Measurements from ENCODE around the gene AMPD2. TPM values are rescaled to one million over a fixed set of nuclear protein-coding genes. Genes with fewer than 3 reads are reported as not detected.

Gene AMPD2
- total and polyA plus RNA-seq, 3 donors from 2014 or later: 35.0 to 54.5 (median 54.4) TPM

- no peaks in the 10 kb centered on the region for H3K27me3 ChIP-seq
- TF ChIP-seq CTCF (IDR thresholded peaks at IDR 0.05): no peak
- TF ChIP-seq POLR2A (IDR thresholded peaks at IDR 0.05): no peak
- intact Hi-C loops (cut with DNase I; ENCODE audit: low total_unique reads): no loop called here
- no peak overlapping the region for H3K4me3 ChIP-seq
- H3K27ac ChIP-seq: no peak overlapping the region
- no peak for DNase-seq
- no peaks in the 10 kb centered on the region for H3K9me3 ChIP-seq
- H3K4me1 ChIP-seq: no peaks in the 10 kb centered on the region
- no peaks in the 10 kb centered on the region for H3K36me3 ChIP-seq (ENCODE audit: low read depth, missing control alignments)
These were observed 30.0 kb upstream of the AMPD2 start for GRCh38 chr1:109589679-109590078.

- Histone ChIP-seq H3K27ac (no peak overlapping the region), H3K4me3 (no peak overlapping the region), H3K4me1 (no peaks in the 10 kb centered on the region), H3K27me3 (no peaks in the 10 kb centered on the region), H3K36me3 (ENCODE audit: low read depth, missing control alignments) (no peaks in the 10 kb centered on the region), H3K9me3 (no peaks in the 10 kb centered on the region)
- intact Hi-C loops (cut with DNase I; ENCODE audit: low total_unique reads): no loop called here
- TF ChIP-seq CTCF (IDR thresholded peaks at IDR 0.05) (no peak), POLR2A (IDR thresholded peaks at IDR 0.05) (no peak)
- DNase-seq: no peak
These were observed 26.7 kb upstream of the AMPD2 start for GRCh38 chr1:109592916-109593315.

- DNase-seq: no peak
- WGBS, 2 donors: 87 to 94% methylated on average over 2 of the region's 2 CpGs
- H3K36me3 ChIP-seq (ENCODE audit: low read depth, missing control alignments): no peaks in the 10 kb centered on the region
- H3K9me3 ChIP-seq: no peaks in the 10 kb centered on the region
- no peaks in the 10 kb centered on the region for H3K27me3 ChIP-seq
- intact Hi-C loops (cut with DNase I; ENCODE audit: low total_unique reads): no loop called here
- no peaks in the 10 kb centered on the region for H3K4me1 ChIP-seq
- no peak overlapping the region for H3K4me3 ChIP-seq
- no peak for TF ChIP-seq POLR2A (IDR thresholded peaks at IDR 0.05)
- TF ChIP-seq CTCF (IDR thresholded peaks at IDR 0.05): no peak
- H3K27ac ChIP-seq: no peak overlapping the region
These were observed 24.1 kb upstream of the AMPD2 start for GRCh38 chr1:109595531-109595930.

GRCh38 chr1:109598156-109598555 is 21.5 kb upstream of the AMPD2 start:
- Histone ChIP-seq H3K36me3 (ENCODE audit: low read depth, missing control alignments) (no peaks in the 10 kb centered on the region), H3K9me3 (no peaks in the 10 kb centered on the region), H3K27me3 (no peaks in the 10 kb centered on the region), H3K27ac (no peak overlapping the region), H3K4me3 (no peak overlapping the region), H3K4me1 (no peaks in the 10 kb centered on the region)
- DNase-seq: no peak
- TF ChIP-seq POLR2A (IDR thresholded peaks at IDR 0.05) (no peak), CTCF (IDR thresholded peaks at IDR 0.05) (no peak)
- 79 to 86% methylated on average over 1 of the region's 1 CpG for WGBS, 2 donors
- intact Hi-C loops (cut with DNase I; ENCODE audit: low total_unique reads): no loop called here

- no peak for DNase-seq
- H3K9me3 ChIP-seq: no peaks in the 10 kb centered on the region
- H3K4me3 ChIP-seq: no peak overlapping the region
- no peak overlapping the region for H3K27ac ChIP-seq
- TF ChIP-seq CTCF (IDR thresholded peaks at IDR 0.05) (no peak), POLR2A (IDR thresholded peaks at IDR 0.05) (no peak)
- H3K4me1 ChIP-seq: no peaks in the 10 kb centered on the region
- intact Hi-C loops (cut with DNase I; ENCODE audit: low total_unique reads): no loop called here
- 74 to 79% methylated on average over 5 of the region's 5 CpGs for WGBS, 2 donors
- no peaks in the 10 kb centered on the region for H3K36me3 ChIP-seq (ENCODE audit: low read depth, missing control alignments)
- H3K27me3 ChIP-seq: no peaks in the 10 kb centered on the region
These were observed 21.0 kb upstream of the AMPD2 start for GRCh38 chr1:109598655-109599054.

All from testis (tissue), 3 donors.